CD4-positive, CD25-positive, alpha-beta regulatory T cell (primary cell): ENCODE measurements around the gene UTP3. TPM values are rescaled to one million over a fixed set of nuclear protein-coding genes. Genes with fewer than 3 reads are reported as not detected.
"Not testable (repeated sequence)": the region's sequence is repeated elsewhere in the genome, so short reads cannot be mapped to it uniquely, and the experiment has no call there.

Experiments
- ATAC-seq, 2 donors: fragments of 150-1000 bp; cut with Tn5 transposase; one replicate each; pipeline ENCODE4 v1.10.0; 2021; ENCODE audit warnings: low read depth in 2 of 2, moderate number of reproducible peaks in 2 of 2, moderate library complexity in 1 of 2
- DNase-seq, 3 donors: peaks; one replicate each; pipeline versions ENCODE4 v3.0.0 to v3.0.0-alpha.2; 2012 to 2022; ENCODE audit warnings: mixed read lengths in 1 of 3
- H3K27ac ChIP-seq: one replicate; pipeline ENCODE4 v1.7.0; 2013; ENCODE audit warnings: mild to moderate bottlenecking, low read length; ENCODE audit not compliant: insufficient read depth, poor library complexity, severe bottlenecking
- H3K27me3 ChIP-seq: one replicate; pipeline ENCODE4 v1.7.0; 2013; ENCODE audit warnings: low read length; ENCODE audit not compliant: control insufficient read depth, insufficient read depth
- H3K36me3 ChIP-seq: one replicate; pipeline ENCODE4 v1.7.0; 2013; ENCODE audit warnings: mild to moderate bottlenecking, low read length, moderate library complexity; ENCODE audit not compliant: control insufficient read depth, insufficient read depth
- H3K4me1 ChIP-seq: 2 replicates; pipeline ENCODE4 v1.7.0; 2013; ENCODE audit warnings: mild to moderate bottlenecking, low read length; ENCODE audit not compliant: insufficient read depth, control insufficient read depth, poor library complexity, severe bottlenecking
- H3K4me3 ChIP-seq: one replicate; pipeline ENCODE4 v1.7.0; 2013; ENCODE audit warnings: low read depth, mild to moderate bottlenecking, low read length, moderate library complexity
- H3K9me3 ChIP-seq, 2 experiments: 1 replicate in 1 of 2; 2 replicates in 1 of 2; pipeline ENCODE4 v1.7.0; 2013; ENCODE audit warnings: low read length in 2 of 2, mild to moderate bottlenecking in 1 of 2, moderate library complexity in 1 of 2; ENCODE audit not compliant: control insufficient read depth in 2 of 2
- H3K27ac Mint-ChIP-seq, 3 donors: one replicate each; pipeline ENCODE4 v1.8.0; 2020 to 2022; ENCODE audit warnings: mild to moderate bottlenecking in 3 of 3, mixed read lengths in 3 of 3, moderate library complexity in 2 of 3
- H3K27me3 Mint-ChIP-seq: one replicate; pipeline ENCODE4 v1.8.0; 2022; ENCODE audit warnings: mild to moderate bottlenecking, mixed read lengths
- H3K36me3 Mint-ChIP-seq: one replicate; pipeline ENCODE4 v1.8.0; 2020; ENCODE audit warnings: mixed read lengths
- H3K4me1 Mint-ChIP-seq, 4 donors: one replicate each; pipeline ENCODE4 v1.8.0; 2020 to 2022; ENCODE audit warnings: mixed read lengths in 4 of 4, mild to moderate bottlenecking in 1 of 4
- H3K4me3 Mint-ChIP-seq, 4 donors: one replicate each; pipeline ENCODE4 v1.8.0; 2020 to 2022; ENCODE audit warnings: mild to moderate bottlenecking in 4 of 4, mixed read lengths in 4 of 4, moderate library complexity in 3 of 4
- H3K9me3 Mint-ChIP-seq, 7 donors: one replicate each; pipeline ENCODE4 v1.8.0; 2020 to 2022; ENCODE audit warnings: mixed read lengths in 7 of 7, mild to moderate bottlenecking in 3 of 7, moderate library complexity in 2 of 7
- polyA plus RNA-seq, 4 donors: library from polyadenylated mRNA; unstranded; fragments of 300-500 nt; fragmentation: Illumina TruSeq; gene quantifications; one replicate each; pipeline ENCODE4 v1.2.3, GENCODE V29; 2021
- total RNA-seq: library from RNA; stranded (reverse); gene quantifications from one replicate; pipeline ENCODE4 v1.2.3, GENCODE V29; 2022

Gene UTP3, protein sequence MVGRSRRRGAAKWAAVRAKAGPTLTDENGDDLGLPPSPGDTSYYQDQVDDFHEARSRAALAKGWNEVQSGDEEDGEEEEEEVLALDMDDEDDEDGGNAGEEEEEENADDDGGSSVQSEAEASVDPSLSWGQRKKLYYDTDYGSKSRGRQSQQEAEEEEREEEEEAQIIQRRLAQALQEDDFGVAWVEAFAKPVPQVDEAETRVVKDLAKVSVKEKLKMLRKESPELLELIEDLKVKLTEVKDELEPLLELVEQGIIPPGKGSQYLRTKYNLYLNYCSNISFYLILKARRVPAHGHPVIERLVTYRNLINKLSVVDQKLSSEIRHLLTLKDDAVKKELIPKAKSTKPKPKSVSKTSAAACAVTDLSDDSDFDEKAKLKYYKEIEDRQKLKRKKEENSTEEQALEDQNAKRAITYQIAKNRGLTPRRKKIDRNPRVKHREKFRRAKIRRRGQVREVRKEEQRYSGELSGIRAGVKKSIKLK
- total RNA-seq, result 17.5 TPM
- polyA plus RNA-seq, result 10 to 100 TPM in 3 of 4 donors, 1 to 10 TPM in 1; 8.8 to 13.7 (median 12.1) TPM

DNA sequence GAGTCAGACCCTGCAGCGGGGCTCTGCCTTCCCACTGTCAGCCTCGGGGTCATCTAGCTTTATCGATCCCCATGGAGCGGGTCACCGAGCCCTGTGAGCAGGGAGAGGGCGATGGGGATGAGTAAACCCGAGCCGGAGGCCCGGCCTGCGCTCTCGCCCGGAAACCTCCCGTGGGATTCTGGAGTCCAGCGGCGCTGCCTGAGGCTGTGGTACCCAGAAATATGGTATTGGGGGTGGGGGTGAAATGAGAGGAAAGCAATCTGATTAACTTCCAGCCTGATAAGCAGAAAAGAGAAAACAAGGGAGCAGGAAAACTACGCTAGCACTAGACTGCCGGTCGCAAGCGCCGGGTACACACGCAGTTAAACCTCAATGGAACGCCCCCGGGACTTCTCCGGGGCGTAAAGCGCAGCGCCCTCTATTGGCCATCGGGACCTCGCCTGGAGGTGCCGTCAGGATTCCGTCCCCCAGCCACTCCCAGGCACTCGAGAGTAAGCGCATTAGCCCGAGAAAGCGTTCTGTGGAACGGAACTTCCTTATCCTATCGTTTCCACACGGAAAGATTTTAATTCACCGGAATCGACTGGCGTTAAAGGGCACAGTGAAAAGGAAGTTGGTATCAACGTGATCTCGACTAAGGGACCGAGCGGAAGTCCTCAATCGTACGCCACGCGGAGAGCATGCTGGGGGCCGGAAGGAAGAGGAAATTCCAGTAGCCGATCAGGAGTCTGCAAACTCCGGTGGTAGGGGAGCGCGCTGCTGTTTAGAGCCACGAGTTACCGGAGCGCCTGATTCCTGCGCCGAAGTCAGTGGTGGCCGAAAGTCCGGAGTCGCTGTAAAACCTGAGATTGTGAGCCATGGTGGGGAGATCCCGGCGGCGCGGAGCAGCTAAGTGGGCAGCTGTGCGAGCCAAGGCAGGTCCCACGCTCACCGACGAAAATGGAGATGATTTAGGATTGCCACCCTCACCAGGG lies at the start of gene UTP3:
Gene UTP3, plus strand, starts transcription at position 712 of the 974 bp plus-strand sequence. Its CDS starts 146 bp downstream, at position 858.
- peaks cover 20% of the 10 kb centered on the region for H3K36me3 Mint-ChIP-seq
- H3K9me3 Mint-ChIP-seq, result peaks cover 0 to 4% (median 0%) of the 10 kb centered on the region in 7 donors
- H3K4me3 Mint-ChIP-seq, result peak within 1 kb of the TSS; percentile 95 to 100 (median 99)
- H3K4me1 ChIP-seq, result peaks cover 23% of the 10 kb centered on the region
- H3K36me3 ChIP-seq, result no peaks in the 10 kb centered on the region
- peak within 1 kb of the TSS; percentile 94 for H3K4me3 ChIP-seq
- no peaks in the 10 kb centered on the region for H3K9me3 ChIP-seq
- H3K27ac Mint-ChIP-seq, result peak within 1 kb of the TSS; percentile 99 to 100 (median 100)
- DNase-seq (peak; percentile 81 to 95 (median 90)), ATAC-seq (peak; percentile 88 to 90)
- peak within 1 kb of the TSS; percentile 95 for H3K27ac ChIP-seq
- peaks cover 2% of the 10 kb centered on the region for H3K27me3 ChIP-seq
- H3K4me1 Mint-ChIP-seq, result peaks cover 15 to 42% (median 27%) of the 10 kb centered on the region in 4 donors
- peaks cover 6% of the 10 kb centered on the region for H3K27me3 Mint-ChIP-seq

DNA sequence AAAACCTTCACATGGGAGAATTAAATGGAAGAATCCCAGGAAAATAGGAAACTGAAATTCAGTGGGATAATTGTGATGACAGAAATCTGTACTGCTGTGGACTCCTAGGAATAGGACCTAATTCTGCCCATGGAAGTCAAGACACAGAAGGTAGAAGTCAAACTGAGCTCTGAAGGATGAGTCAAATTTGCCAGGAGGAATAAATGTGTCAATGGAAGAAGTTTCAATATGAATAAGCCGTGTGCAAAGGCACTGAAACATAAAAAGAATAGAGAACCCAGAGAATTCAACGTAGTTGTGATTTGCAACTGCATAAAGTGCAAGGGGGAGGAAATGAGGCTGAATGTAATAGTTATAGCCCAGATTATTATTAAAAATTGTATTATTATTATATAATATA lies 48.1 kb upstream of the UTP3 start:
- Mint-ChIP-seq H3K4me3 (no peak overlapping the region), H3K9me3 (no peaks in the 10 kb centered on the region), H3K36me3 (no peaks in the 10 kb centered on the region), H3K27ac (no peak overlapping the region), H3K4me1 (no peaks in the 10 kb centered on the region), H3K27me3 (peaks cover 4% of the 10 kb centered on the region)
- H3K4me1 ChIP-seq, result no peaks in the 10 kb centered on the region
- no peak overlapping the region for H3K27ac ChIP-seq
- ATAC-seq (no peak), DNase-seq (no peak)
- peaks cover 2% of the 10 kb centered on the region for H3K27me3 ChIP-seq
- no peak overlapping the region for H3K4me3 ChIP-seq
- H3K9me3 ChIP-seq, result no peaks in the 10 kb centered on the region
- no peaks in the 10 kb centered on the region for H3K36me3 ChIP-seq

DNA sequence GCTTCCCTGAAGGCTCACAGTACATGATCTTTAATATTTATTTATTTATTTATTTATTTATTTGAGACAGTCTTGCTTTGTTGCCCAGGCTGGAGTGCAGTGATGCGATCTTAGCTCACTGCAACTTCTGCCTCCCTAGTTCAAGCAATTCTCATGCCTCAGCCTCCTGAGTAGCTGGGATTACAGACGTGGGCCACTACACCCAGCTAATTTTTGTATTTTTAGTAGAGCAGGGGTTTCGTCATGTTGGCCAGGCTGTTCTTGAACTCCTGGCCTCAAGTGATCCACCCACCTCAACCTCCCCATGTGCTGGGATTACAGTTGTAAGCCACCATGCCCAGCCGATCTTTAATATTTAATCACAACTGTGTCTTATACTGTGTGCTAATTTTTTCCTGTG lies 37.6 kb upstream of the UTP3 start:
- H3K4me3 Mint-ChIP-seq, result not testable (repeated sequence)

DNA sequence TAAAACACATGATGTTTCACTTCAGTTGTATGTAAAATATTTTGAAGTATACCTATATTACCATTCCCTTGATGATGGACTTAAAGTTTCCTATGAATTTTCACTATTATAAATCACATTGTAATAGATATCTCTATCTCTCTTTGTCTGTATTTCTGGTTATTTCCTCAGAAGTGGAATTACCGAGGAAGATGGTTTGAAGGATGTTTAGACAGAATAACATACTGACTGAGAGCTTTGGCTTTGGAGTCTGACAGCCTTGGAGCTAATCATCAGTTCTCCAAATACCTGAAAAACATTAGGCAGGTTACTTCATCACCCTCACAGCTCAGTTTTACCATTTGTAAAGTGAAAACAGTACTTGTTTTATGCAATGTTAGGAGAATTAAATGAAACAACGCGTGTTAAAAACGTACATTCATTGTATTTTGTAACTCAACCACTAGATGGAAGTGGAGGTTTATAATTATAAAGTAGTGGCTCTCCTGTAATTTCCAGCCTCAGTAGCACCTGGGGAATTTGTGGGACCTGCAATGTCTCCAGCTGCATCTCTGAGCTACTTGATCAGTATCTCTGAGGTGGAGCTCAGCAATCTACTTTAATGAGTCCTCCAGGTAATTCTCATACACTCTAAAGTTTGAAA lies 36.3 kb upstream of the UTP3 start:
- H3K4me3 Mint-ChIP-seq, result no peak overlapping the region
- Histone ChIP-seq H3K27ac (no peak overlapping the region), H3K27me3 (peaks cover 3% of the 10 kb centered on the region), H3K4me1 (no peaks in the 10 kb centered on the region), H3K9me3 (no peaks in the 10 kb centered on the region), H3K4me3 (no peak overlapping the region), H3K36me3 (no peaks in the 10 kb centered on the region)
- DNase-seq (peak in 2 of 3 donors; percentile 36 to 39), ATAC-seq (no peak)
- no peak overlapping the region for H3K27ac Mint-ChIP-seq
- H3K36me3 Mint-ChIP-seq, result no peaks in the 10 kb centered on the region
- H3K4me1 Mint-ChIP-seq, result peaks cover 0 to 4% (median 0%) of the 10 kb centered on the region in 4 donors
- H3K9me3 Mint-ChIP-seq, result no peaks in the 10 kb centered on the region
- H3K27me3 Mint-ChIP-seq, result peaks cover 13% of the 10 kb centered on the region

More for the DNA sequence above, 37.6 kb upstream of the UTP3 start:
- not testable (repeated sequence) for ATAC-seq, H3K4me3 ChIP-seq, H3K36me3 ChIP-seq, H3K27me3 ChIP-seq, H3K4me1 ChIP-seq, H3K36me3 Mint-ChIP-seq, DNase-seq, H3K27ac Mint-ChIP-seq, H3K27ac ChIP-seq, H3K9me3 Mint-ChIP-seq, H3K4me1 Mint-ChIP-seq, H3K9me3 ChIP-seq
- peaks cover 13% of the 10 kb centered on the region for H3K27me3 Mint-ChIP-seq

DNA sequence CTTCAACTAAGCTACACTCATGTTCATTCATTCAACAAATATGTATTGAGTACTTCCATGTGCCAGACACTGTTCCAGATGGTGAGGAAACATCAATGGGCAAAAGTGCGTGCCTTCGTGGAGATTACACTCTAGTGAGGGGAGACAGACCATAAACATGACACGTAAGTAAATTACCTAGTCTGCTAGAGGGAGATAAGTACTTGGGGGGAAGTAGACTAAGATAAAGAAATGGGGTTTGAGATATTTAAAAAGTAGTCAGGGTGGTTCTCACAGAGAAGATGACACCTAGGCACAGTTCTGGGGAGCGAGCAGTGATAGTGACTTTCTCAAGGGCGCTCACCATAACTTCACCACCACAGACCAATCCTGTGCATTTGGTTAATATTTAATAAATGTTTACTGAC lies 33.7 kb upstream of the UTP3 start:
- Mint-ChIP-seq H3K36me3 (no peaks in the 10 kb centered on the region), H3K27me3 (peaks cover 19% of the 10 kb centered on the region), H3K27ac (no peak overlapping the region), H3K4me3 (no peak overlapping the region), H3K9me3 (peaks cover 0 to 1% (median 0%) of the 10 kb centered on the region in 7 donors), H3K4me1 (peaks cover 0 to 4% (median 0%) of the 10 kb centered on the region in 4 donors)
- H3K27ac ChIP-seq, result no peak overlapping the region
- ATAC-seq (no peak), DNase-seq (no peak)
- H3K9me3 ChIP-seq, result no peaks in the 10 kb centered on the region
- H3K36me3 ChIP-seq, result no peaks in the 10 kb centered on the region
- H3K4me1 ChIP-seq, result no peaks in the 10 kb centered on the region
- H3K4me3 ChIP-seq, result no peak overlapping the region
- H3K27me3 ChIP-seq, result peaks cover 6% of the 10 kb centered on the region

DNA sequence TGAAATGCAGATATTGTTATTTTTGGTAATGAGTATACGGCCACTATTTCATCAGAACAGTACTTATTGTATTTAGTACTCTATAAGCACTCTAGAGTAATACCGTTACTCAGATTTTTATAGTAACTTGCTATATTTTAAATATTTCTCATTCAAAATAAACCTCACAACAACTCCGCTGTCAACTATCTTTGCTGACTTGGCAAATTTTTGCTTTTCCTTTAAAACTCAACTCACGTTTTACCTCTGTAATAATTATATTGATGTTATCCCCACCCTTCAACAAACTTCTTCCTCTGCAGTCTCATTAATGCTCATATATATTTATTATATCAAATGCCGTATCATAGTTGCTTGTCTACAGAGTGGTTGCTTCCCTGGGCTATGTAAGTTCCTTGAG lies 31.0 kb upstream of the UTP3 start:
- H3K36me3 ChIP-seq, result no peaks in the 10 kb centered on the region
- no peaks in the 10 kb centered on the region for H3K4me1 ChIP-seq
- H3K27me3 ChIP-seq, result peaks cover 6% of the 10 kb centered on the region
- DNase-seq (no peak), ATAC-seq (no peak)
- no peak overlapping the region for H3K4me3 Mint-ChIP-seq
- no peak overlapping the region for H3K27ac Mint-ChIP-seq
- H3K9me3 Mint-ChIP-seq, result peaks cover 0 to 1% (median 0%) of the 10 kb centered on the region in 7 donors
- no peak overlapping the region for H3K27ac ChIP-seq
- H3K4me3 ChIP-seq, result no peak overlapping the region
- H3K4me1 Mint-ChIP-seq, result no peaks in the 10 kb centered on the region
- no peaks in the 10 kb centered on the region for H3K36me3 Mint-ChIP-seq
- H3K9me3 ChIP-seq, result no peaks in the 10 kb centered on the region
- H3K27me3 Mint-ChIP-seq, result peaks cover 17% of the 10 kb centered on the region

DNA sequence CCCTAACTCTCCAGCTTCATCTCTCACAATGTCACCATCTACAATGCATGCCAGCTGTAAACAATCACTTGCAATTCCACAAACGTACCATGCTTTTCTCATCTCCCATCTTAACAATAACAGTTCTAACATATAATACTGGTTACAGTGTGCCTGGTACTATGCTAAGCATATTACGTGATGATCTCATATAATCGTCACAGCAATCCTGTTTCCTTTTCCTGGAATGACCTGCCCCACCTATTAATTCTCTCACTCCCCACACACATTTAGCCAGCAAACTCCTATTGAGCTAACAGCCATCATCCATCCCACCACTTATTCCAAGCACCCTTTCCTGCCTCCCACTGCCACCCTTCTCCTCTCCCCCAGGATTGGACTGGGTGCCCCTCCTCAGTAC lies 29.9 kb upstream of the UTP3 start:
- no peaks in the 10 kb centered on the region for H3K4me1 ChIP-seq
- Mint-ChIP-seq H3K27me3 (peaks cover 17% of the 10 kb centered on the region), H3K27ac (no peak overlapping the region), H3K4me1 (no peaks in the 10 kb centered on the region), H3K36me3 (no peaks in the 10 kb centered on the region), H3K4me3 (no peak overlapping the region), H3K9me3 (peaks cover 0 to 1% (median 0%) of the 10 kb centered on the region in 7 donors)
- peaks cover 6% of the 10 kb centered on the region for H3K27me3 ChIP-seq
- H3K27ac ChIP-seq, result no peak overlapping the region
- H3K9me3 ChIP-seq, result no peaks in the 10 kb centered on the region
- H3K4me3 ChIP-seq, result no peak overlapping the region
- DNase-seq, result no peak
- ATAC-seq, result no peak
- no peaks in the 10 kb centered on the region for H3K36me3 ChIP-seq
